Measurements from ENCODE around the gene EBLN1.
"Not testable (repeated sequence)": the region's sequence is repeated elsewhere in the genome, so short reads cannot be mapped to it uniquely, and the experiment has no call there.

Gene EBLN1

DNA sequence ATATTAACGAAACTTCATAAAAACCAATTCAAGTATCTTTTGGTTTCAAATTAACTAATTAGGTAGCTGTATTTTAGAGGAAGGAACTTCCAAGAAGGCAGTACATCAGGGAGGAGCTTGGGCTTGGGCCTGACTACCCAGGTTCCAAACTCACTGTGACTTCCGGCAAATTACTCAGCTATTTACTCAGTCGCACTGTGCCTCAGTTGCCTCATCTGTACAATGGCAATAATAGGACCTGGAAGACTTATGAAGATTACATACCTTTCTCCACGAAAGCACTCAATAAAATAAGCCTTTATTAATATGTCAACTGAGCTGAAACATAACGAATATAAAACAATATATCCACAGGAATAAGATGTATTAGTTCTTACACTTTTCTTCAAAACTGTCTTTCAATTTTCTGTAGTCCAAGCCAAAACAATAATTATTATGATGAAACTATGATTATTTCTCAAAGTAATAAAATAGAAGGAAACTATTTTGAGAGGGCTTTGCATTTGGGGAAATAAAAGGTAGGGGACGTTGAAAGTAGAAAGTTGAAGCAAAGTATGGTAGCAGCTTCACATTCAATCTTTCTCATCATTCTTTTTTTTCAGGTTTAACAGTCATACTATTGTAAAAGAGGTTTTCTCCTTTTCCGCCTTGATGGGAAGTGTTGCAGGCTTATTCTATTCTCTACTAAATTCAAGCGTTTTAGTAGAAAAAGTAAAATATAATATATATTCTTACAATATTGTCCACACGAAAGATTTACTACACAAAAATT lies 10.5 kb upstream of the EBLN1 start:
- no peak for DNase-seq

DNA sequence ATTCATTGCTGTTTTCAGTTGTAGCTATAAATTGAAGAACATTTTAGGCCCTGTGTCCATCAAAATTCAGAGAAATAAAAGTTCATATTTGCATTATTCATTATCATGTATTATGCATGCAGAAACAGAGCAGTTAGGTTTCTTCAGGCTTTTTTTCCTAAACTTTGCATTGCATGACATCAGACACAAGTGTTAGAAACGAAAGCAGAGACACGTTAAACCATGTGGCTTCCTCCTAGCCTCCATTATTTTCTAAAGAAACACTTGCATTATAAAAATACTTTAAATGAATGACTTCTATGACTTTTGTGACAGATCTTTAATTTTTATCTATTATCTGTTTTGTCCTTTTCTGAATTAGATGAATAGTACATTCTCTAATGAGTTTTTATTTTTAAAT lies 8.8 kb upstream of the EBLN1 start:
- DNase-seq: no peak

DNA sequence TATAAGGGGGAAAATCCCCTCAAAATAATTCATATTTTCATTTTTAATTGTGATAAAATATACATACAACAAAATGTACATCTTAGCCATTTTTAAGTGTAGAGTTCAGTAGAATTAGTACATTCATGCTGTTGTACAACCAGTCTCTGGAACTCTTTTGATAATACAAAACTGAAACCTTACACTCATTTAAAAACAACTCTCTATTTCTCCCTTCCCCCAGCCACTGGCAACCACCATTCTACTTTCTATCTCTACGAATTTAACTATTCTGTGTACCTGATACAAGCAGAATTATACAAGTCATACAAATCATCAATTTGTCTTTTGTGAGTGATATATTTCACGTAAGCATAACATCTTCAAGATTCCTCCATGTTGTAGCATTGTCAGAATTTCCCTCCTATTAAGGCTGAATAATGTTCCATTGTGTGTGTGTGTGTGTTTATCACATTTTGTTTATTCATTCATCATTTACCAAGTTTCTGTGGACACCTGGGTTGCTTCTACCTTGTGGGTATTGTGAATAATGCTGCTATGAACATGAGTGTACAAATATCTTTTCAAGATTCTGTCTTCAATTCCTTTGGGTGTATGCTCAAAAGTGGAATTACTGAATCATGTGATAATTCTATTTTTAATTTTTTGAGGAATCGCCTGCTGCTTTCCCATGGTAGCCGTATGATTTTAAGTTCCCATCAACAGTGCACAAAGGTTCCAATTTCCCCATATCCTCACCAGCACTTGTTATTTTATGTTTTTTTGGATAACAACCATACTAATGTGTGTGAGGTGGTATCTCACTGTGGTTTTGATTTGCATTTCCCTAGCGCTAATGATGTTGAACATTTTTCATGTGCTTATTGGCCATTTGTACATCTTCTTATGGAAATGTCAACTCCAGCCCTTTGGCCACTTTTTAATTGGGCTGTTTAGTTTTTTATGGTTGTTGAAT lies 4.7 kb upstream of the EBLN1 start:
- no peak for DNase-seq

DNA sequence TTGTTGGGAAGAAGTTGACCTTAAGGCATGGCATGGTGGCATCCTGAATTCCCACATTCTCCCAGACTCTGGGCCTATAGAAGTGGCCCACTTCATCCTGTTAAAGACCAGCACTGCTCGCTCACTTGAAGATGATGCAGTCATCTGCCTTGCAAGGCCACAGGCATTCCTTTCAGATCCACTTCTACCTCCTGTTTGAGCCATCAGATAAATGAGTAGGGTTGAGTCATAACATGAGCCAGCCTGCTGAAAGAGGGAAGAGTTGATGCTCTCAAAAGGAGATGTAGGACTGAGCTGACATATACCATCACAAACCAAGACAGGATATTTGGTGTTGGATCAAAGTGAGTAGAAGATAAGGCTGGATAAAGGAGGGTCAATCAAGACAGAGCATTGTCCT lies 1.5 kb upstream of the EBLN1 start:
- no peak for DNase-seq

DNA sequence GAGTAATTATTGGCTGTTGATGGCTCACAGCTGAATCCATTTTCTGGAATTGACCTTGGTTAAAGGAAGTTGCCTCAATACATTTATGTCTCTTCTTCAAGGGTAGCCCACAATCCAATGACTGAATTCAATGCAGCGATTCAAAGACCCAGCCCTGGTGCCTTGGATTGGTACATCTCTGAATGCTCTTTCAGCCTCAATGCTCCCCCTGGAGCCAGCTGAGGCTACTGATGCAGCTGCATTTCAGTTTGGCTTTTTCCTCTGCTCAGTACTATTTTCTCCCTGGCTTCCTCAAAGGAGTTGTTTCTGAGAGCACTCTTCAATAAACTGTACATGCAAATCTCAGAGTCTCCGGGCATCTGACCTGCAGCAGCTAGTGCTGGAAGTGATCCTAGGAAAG lies 633 bp upstream of the EBLN1 start:
- peak; percentile 16 for DNase-seq

DNA sequence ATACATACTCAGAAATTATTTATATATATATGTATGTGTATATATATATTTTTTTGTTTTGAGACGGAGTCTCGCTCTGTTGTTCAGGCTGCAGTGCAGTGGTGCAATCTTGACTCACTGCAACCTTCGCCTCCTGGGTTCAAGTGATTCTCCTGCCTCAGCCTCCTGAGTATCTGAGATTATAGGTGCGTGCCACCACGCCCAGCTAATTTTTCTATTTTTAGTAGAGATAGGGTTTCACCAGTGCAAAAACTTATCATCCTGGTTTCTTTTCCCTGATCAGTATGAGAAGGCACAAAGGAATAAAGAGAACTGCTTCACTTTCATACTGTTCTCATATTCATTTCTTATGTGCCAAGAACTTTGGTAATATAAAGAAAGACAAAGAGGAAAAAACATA lies 731 bp downstream of the EBLN1 start:
- DNase-seq: not testable (repeated sequence)

DNA sequence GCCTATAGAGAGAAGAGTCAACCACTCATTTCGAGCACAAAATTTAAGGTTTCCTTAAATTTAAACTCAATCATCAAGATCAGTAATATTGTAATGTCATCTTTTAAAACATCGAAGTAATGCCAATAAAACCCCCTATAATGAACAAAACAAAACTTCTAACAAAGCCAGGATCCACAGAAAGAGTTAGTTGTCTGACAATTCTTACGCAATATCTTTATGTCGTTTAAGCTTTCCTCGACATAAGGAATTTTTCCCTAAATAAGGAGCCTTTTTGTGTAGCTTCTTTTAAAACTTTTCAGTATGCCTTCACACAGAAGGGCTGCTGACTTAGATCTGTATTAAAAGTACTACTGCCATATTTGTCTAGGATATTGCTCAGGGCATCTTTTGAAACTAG lies 7.5 kb downstream of the EBLN1 start:
- DNase-seq: no peak

DNA sequence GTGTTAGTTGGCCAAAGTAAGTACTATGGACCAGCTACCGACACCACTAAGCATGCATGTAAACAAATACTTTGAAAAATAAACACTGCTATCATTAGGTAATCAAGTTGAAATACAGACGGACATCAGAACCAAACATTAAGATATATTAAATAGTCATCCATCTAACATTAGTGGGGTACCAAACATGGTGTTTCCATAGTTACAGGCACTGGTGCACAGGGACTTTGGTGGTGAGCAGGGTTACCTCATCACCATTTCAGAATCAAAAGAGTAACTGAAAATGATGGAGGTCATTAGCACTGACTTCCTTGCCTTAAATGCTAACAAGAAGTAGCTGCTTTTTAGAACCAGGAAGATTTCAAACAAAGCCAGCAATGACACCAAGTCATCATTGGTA lies 23.9 kb downstream of the EBLN1 start:
- DNase-seq: no peak

DNA sequence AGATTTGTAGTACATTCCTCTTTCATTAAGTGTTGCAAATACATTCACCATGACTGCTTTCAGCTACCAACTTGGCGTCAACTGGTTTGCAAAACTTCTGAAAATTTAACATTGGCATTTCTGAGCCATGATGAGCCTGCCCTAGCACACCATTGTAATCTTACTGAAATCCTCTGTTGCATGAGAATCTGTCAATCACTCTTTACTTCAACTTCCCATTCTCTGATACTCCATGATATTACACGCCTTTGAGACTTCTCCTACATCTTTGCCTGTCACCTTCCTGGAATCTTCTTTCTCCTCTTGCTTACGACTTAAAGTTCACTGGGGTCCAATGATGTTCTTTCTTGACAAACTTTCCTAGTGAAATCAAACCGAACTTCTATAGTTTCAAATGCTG lies 32.2 kb downstream of the EBLN1 start:
- DNase-seq: no peak

DNA sequence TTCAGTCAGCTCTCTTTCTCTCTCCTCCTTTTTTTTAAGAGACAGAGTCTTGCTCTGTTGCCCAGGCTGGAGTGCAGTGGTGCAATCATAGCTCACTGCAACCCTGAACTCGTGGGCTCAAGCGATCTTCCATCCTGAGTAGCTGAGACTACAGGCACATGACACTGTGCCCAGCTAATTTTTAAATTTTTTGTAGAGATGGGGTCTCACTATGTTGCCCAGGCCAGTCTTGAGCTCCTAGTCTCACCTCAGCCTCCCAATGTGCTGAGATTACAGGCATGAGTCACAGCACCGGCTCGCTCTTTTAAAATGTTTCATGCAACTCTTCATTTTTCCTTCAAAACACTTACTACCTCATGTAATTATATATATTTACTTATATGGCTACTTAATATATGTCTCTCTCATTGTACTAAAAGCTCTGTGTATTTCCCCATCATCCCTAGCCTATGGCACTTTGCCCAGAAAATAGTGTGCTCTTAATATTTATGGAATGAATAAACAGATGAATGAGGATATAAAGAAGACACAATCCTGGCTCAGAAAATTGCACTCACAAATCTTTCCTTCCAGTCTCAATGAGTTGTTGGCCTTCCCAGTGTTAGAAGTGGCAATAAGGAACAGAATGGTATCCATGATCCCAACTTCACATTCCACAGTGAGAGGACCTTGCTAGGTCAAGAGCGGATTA lies 33.9 kb downstream of the EBLN1 start:
- no peak for DNase-seq

DNA sequence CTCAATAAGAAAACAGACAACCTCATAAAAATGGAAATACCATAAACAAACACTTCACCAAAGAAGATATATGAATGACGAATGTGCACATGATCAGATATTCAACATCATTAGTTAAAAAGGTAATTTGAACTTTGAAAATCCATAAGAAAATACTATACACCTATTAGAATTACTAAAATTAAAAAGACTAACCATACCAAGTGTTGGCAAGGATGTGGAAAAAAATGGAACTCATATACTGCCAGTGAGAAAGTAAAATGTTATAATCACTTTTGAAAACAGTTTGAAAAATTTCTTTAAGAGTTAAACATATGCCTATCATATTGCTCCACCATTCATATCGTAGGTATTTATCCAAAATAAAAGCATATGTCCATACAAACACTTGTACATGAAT lies 37.1 kb downstream of the EBLN1 start:
- no peak for DNase-seq

DNA sequence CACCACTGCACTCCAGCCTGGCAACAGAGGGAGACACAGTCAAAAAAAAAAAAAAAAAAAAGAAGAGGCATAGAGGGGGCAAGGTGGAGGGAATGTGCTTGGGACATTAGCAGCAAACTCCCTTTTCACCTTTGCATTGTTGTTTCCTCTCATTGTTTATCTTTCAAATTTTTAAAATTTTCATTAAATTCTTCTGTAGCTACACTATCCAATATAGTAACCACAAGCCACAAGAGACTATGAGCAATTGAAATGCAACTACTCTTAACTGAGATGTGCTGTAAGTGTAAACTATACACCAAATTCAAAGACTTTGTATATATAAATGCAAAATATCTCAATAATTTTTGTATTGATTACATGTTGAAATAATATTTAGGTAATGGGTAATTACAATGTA lies 43.4 kb downstream of the EBLN1 start:
- no peak for DNase-seq

DNA sequence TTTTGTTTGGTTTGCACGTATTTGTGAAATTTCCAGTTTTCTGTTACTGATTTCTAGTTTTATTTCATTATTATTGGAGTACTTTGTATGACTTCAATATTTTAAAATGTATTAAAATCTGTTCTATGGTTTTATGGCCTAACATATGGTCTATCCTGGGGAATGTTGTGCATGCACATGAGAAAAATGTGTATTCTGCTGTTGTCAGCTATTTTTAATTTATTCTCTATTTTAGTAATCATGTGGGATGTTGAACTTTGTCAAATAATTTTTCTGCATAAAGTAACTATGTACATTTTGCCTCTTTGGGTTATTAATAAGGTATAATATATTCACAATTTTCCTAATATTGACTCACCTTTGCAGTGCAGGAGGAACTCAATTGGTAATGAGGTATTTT lies 46.7 kb downstream of the EBLN1 start:
- DNase-seq: no peak

DNA sequence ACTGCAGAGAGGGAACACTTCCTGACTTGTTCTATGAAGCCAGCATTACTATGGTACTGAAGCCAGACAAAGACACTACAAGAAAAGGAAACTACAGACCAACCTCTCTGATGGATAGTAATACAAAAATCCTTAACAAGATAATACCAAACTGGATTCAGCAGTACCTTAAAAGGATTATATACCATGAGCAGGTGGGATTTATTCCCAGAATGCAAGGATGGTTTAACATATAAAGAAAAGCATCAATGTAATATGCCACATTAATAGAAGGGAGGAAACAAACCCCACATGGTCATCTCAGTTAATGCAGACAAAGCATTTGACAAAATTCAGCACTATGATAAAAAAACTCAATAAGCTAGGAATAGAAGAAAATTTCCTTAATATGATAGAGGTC lies 47.2 kb downstream of the EBLN1 start:
- DNase-seq: no peak

DNA sequence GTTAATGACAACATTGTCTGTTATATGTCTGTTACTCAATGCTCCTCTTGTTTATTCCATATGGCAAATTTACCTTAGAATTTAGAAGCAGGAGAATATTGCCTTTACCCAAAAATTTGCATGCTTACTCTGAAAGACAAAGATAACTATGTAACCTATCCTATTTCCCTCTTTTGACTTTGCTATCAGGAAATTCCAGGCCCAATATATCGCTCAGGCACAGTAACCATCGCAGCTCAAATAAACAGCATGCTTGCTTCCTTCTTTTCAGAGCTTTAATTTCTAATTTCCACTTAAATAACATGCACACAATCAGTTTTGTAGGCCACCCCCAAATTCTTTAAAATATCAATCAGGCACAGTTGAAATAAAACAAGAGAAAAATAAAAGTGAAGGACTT lies 57.8 kb downstream of the EBLN1 start:
- no peak for DNase-seq

DNA sequence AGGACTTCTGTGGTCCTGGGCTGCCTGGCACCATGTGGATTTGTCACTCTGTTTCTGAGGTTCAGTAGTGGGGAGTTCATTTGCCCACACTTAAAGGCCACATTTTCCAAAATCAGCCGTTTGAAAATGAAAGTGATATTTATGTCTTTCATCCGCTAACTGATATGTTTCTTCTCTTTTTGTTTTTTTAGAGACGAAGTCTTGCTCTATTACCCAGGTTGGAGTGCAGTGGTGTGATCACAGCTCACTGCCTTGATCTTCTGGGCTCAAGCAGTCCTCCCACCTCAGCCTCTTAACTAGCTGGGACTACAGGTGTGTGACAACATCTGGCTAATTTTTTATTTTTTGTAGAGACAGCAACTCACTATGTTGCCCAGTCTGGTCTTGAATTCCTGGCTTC lies 58.6 kb downstream of the EBLN1 start:
- DNase-seq: no peak
